Suppressor macrophage treated with lipopolysaccharide for 1 hour (primary cell): Measurements from ENCODE around the gene PANK1.
"Not testable (repeated sequence)": the region's sequence is repeated elsewhere in the genome, so short reads cannot be mapped to it uniquely, and the experiment has no call there.

ENCODE experiments used
- DNase-seq, 3 donors: peaks; one replicate each; pipeline ENCODE4 v3.0.0-alpha.2; 2020 to 2022

The PANK1 gene

DNA sequence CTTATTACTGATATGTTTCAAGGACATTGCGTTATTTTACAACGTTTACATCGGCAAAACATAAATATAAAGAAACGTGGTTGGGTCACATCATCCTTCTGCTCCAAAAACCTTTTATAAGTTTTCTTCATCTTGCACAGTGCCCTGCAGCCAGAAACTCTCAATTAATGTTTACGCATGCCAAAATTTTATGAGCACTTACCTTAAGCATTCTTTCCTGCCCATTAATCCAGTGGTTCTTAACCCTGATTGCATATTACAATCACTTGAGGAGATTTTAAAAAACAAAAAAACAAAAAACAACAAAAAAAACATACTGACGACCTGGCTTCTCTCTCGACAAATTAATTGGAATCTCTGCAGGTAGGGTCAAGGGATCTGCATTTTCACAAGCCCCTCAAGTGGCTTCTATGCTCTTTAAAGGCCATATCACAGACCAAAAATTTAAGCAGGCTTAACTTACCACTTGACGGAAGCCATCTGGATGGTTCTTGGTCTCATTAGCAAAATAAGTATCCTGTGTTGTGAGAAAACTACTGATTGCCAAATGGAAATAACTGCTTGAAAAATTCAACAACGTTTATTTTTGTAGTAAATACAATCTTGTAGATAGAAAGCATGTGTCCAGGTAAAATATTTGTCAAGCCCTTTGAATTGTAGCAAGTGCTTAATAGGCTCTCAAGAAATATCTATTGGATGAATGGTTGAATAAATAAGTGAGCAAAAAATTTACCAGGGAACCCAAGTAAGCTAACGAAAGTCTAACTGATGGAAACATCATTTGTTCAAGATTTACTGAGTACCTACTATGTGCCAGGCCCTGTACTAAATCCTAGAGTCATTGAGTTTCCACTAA, 78.7 kb downstream of the PANK1 start:
- no peak for DNase-seq

DNA sequence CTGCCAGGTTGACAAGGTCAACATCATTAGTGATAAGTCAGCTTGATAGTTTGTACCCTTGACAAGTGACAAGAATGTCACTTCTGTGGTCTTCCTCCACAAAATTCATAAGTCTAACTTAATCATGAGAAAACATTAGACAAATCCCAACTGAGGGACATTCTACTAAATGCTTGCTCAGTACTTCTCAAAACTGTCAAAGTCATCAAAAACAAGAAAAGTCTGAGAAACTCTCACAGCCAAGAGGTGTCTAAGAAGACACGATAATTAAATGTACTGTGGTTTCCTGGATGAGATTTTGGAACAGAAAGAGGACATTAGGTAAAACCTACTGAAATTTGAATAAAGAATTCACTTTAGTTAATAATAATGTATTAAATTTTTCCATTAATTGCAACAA, 79.9 kb downstream of the PANK1 start:
- DNase-seq, result no peak

DNA sequence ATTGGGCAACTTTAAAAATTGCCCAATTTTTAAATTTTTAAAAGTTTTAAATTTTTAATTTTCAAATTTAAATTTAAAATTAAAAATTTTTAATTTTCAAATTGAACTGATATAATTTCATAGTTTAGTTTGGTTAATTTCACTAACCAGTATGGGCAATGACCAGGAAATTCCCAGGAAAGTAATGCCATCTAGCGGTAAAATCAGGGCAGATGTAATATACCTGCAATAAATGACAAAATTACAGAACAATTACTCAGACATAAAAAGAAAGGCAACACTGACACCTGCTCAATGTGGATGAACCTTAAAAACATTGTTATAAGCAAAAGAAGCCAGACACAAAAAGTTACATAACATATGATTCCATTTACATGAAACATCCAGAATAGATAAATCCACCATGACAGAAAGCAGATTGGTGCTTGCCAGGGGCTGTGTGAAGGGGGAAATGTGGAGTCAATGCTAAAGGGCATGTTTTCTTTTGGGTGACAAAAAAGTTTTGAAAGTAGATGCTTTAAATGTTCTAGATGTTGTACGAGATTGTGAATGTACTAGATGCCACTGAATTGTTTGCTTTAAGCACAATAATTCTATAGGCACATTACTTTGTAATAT, 81.1 kb downstream of the PANK1 start:
- peak; percentile 59 to 75 (median 67) for DNase-seq

DNA sequence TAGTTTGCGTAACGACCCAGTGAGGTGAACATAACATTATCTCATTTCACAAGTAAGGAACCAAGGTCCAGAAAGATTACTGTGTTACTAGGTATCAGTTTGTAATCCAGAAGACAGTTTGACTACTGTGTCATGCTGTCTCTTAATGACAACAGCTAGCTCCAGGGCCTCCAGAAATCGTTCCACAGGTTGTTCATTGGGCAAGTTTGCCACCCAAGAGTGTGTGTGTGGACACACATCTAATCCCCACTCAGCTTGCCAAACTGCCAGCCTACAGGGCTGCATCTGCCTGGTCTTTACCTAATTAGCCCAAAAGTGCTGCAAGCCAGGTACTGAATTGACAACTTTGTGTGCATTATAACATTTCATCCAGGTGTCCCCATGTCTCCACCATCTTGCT, 81.7 kb downstream of the PANK1 start:
- DNase-seq, result no peak

DNA sequence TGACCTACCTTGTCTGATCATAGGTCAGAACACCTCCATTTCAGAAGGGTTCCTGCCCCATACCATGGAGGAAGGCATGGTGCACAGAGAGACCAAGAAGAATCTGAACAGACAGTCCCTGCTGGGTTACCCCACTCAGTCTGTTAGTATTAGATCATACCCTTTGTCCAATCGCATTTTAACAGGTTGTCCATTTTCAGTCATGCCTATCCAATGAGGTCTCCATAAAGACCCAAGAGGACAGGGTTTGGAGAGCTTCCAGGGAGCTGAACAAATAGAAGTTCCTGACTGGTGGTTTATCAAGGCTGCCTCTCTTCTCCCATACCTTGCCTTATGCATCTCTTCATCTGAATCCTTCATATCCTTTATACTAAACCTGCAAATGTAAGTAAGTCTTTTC, 88.4 kb downstream of the PANK1 start:
- DNase-seq, result no peak

DNA sequence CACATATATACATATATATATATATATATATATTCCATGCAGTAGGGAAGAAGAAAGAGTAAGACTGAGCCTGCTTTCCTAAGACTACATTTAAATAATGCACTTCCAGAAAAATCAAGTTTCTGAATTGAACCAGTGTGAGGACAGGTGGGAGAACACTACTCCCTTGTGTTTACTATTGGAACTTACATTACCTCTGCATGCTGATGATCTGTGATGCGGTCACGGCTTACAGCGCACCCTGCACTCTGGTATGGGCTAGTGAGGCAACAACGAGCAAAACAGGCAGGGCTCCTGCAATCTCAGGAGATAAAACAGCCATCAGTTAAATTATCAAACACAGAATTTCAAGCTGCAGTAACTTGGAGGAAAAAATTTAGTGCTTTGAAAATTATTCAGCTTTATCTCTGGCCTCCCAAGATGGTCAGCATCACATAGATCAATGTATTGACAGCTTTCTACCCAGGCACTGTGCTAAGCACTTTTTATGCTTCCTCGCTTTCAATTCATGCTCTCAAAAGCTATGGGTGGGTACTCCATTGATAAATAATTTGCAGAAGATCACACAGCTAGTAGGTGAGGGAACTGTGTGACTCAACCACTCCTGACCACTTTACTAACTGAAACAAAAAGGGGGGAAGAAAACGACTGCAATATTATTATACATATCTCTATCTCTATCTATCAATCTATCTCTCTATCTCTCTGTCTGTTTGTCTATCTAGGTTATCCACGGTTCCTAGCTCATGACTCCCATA, 89.2 kb downstream of the PANK1 start:
- no peak for DNase-seq

DNA sequence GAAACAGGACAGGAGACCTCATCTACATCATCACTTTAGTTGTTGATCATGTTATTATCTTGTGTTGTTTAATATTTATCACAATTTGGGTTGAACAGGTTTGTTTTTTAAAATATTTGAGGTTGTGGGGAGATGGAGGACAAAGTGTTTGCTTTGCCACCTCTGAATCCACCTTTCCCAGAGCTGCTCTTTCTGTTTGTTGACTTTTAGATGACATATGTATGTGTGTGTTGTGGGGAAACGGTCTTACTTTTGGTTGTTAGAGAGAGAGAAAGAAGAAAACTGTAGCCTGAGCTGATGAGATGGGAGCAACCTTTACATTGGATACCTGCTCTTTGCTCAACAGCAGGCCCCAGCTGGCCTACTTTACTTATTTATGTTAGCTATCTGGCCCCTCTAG, 90.6 kb downstream of the PANK1 start:
- no peak for DNase-seq

DNA sequence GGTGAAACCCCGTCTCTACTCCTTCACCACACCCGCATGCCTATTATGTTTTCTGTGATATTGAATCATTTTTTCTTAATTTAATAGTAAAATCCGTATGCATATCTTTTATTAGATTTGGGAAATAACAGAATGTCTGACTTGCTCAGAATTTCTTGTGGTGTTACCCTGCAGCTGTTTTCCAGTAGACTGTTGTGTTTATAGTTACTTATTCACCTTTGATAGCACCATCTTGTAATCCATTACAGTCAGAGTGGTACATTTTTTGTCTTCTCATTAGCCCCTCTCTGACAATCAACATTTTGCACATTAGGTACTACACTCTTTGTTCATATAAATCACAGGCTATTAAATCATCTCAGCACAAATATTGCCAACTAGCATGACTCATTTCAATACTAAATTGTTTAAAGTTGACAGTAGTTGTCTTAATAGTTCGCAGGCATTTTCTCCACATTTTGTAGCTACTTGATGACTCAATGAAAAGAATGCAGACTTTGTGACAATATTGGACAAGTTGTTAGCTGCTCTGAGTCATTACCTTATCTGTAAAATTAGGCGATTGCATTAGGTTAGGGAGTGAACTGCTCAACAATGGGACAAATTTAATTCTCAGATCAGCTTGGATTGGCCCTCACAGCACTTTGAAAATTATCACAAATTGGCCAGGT, 91.8 kb downstream of the PANK1 start:
- peak in 1 of 3 donors; percentile 9 for DNase-seq

DNA sequence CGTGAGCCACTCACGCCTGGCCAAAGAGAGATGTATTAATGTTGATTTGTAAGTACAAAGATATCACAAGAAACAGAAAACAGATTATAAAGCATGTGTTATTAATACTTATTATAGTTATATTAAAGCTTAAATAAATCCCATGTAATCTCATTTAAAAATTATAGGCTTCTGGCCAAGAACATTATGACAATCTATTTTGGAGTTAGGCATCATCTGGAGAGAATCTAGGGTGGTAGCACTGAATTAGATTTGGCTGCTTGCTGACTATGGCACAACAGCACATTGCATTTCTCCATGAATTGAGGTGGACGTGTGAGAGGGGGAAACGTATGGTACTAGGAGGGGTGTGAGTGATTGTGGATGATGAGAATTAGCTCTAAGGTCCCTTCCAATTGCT, 92.8 kb downstream of the PANK1 start:
- no peak for DNase-seq

DNA sequence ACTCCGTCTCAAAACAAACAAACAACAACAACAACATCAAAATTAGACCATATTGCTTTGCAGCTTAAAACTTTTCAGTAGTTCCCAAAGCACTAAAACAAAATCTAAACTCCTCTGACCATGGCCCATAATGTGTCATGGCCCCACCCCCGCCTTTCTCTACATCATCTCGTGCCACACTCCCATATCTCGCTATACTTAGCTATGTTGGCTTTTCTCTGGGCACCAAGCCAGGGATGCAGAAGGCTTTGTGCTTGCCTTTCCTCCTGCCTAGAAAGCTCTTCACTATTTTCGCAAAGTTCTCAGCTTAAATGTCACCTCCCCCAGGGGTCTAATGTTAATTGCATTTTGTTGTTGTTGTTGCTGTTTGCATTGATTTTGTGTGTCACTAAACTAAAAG, 94.5 kb downstream of the PANK1 start:
- DNase-seq, result no peak

DNA sequence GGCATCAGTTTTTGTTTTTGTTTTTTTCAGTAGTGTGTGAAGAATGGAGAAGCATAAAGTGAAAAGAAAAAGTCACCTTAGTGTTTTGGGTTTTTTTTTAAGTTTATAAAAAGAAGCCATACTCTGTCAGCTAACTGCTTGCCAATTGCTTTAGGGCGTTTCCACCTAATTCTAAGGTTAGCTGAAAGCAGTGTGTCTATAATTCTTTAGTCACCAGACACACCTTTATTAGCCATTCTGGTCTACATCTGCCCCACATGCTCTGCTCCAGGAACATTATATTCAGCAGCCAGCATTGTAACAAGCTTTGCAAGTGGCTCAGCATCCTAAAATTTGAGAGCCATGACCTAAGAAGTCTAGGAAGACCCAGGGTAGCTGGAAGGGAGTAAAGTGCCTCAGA, 95.5 kb downstream of the PANK1 start:
- no peak for DNase-seq

DNA sequence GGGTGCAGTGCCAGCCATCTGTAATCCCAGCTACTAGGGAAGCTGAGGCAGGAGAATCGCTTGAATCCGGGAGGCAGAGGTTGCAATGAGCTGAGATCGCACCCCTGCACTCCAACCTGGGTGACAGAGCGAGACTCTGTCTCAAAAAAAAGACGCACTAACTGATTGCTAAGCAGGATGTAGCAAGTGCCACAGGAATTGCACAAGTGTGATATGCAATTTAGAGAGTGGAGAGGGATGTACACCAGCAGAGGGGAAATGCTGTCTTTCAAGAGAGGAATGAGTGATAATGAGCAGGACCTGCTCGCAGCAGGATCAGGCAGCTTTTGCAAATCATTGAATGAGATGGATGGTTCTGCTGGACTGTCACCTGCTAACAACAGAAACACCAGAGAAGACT, 96.4 kb downstream of the PANK1 start:
- peak in 1 of 3 donors; percentile 19 for DNase-seq

DNA sequence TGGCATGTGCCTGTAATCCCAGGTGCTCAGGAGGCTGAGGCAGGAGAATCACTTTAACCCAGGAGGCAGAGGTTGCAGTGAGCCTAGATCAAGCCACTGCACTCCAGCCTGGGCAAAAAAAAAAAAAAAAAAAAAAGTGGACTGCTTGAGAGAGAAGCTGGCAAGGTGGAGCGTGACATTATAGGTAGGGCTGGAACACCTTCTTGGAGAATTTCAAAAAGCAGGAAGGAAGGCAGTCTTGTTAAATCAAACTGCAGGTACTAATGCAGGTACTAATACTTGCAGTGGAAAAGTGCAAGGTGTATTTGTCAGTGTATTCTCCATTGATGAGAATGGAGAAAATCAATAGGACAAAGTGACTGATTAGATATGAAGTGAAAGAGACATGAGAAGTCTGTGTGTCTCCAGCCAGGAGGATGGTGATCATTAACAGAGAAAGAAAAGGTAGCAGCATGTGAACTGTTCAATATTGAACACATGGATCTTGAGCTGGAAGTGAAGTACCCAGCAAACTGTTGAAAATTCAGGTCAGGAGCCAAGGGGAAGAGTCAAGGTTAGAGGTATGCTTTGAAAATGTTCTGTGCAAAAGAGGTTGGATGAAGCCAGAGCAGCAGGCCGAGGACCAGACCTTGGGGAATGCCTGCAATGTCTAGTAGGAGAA, 97.1 kb downstream of the PANK1 start:
- no peak for DNase-seq

DNA sequence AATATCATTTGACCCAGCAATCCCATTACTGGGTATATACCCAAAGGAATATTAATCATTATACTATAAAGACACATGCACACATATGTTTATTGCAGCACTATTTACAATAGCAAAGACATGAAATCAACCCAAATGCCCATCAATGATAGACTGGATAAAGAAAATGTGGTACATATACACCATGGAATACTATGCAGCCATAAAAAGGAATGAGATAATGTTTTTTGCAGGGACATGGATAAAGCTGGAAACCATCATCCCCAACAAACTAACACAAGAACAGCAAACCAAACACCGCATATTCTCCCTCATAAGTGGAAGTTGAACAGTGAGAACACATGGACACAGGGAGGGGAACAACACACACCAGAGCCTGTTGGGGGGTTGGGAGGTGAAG, 98.4 kb downstream of the PANK1 start:
- not testable (repeated sequence) for DNase-seq

DNA sequence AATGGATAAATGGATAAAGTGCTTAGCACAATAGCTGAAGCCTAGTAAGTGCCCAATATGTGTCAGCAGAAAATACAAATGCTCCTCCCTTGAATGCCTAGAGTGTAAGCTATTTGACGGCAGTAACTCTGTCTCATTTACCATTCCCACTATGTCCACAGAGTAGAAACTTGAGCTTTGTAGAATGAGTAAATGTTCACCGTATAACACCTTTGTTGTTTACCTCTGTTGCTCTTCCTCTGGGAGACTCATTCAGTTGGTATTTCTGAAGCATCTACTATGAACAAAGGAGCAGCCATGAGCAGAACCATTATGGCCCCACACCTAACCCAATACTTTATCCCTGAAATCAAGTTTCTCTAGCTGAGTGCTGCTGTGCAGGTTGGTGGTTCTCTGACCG, 101.2 kb downstream of the PANK1 start:
- no peak for DNase-seq

DNA sequence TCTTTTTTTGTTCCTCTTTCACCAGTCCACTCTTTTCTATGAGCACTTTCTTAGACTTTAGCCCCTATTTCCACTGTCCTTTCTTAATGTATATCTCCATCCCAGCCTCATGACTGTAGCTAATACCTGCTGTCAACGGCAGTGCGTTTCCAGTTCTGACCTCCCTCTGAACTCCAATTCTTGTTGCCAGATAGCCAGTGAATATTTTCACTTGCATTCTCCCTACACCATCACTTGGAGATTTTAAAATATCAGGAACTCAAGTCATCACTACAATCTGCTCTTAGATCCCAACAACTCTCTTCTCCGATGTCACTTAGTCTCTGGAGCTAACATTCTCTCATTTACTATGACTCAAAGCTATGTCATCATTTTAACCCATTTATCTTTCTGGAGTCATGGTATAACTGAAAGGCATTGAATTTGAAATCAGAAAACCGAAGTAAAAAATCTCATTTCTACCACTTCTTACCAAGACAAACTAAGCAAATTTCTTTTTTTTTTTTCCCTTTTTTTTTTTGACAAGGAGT, 104.6 kb downstream of the PANK1 start:
- DNase-seq, result peak in 1 of 3 donors; percentile 9

DNA sequence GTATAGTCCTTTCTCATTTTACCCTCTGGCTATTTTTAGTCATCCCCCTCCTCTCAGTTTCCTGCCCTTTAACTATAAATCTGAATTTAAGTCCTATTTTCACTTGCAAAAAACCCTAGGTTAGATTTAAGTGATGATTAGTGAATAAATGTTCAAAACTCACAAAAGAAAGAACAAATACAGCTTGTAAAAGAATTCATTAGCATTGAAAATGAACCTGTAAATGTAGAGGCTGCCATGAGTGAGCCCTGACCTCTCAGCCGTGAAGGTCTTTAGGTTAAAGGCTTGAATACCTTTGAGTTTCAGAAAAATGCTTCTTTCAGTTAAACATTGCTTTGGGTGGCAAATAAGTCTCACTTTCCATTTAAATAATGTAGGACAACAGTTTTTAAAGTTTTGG, 107.7 kb downstream of the PANK1 start:
- DNase-seq, result no peak

DNA sequence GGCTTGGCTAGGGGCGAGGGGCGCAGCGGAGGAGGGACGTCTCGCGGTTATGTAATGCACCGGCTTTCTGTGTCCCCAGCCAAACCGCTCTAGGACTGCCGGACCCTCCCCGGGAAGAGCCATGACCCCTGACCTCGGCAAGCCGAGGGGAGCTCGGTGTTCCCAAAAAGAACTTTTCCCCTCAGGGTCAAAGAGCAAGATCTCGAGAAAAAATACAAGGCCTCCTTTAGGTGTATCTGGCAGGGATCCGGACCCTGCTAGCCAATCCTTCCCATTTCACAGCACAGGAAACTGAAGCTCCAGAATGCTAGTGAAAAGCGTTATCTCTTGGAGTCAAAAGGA, 109.1 kb downstream of the PANK1 start:
- DNase-seq, result no peak

DNA sequence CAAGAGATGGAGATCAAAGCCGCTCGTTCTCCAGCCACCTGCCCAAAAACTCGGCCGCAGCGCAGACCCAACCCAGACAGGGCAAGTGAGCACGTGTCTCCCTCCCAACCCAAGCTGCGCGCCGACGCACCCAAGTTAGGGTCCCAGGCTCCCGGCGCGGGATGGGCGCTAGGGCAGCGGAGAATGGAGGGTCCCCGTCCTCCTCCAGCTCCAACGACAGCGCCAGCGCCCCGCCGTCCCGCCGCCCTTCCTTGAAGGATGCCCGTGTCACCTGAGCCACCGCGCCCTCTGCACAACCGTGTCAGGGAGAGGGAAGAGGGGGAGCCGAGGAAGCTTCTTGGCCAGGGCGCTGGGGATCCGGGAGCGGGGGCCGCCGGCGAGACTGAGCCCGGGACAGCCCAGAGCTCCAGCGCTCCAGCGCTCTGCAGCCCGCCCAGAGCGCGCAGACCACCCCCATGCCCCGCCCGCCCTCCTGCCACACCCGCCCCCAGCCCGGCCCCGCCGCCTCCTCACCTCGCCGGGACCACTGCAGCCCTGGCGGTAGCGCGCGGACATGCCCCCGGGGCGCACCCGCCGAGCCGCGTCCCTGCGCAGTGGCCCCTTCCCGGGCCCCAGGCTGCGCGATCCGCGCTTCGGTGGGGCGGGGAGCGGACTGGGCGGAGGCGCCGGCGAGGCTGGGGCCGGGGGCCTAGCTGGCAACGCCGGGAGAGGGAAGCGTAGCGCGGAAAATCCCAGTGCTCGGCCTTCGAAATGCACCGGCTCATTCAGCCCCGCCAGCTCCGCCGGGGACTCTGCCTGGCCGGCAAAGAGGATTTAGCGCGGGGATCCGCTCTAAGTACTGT, 109.7 kb downstream of the PANK1 start, which contains the start of gene SLC16A12:
SLC16A12 (minus strand) TSS at position 424 of the 842 bp plus-strand sequence. CDS start 73,016 bp downstream, outside the sequence.
- DNase-seq, result peak in 2 of 3 donors; percentile 6 to 7

DNA sequence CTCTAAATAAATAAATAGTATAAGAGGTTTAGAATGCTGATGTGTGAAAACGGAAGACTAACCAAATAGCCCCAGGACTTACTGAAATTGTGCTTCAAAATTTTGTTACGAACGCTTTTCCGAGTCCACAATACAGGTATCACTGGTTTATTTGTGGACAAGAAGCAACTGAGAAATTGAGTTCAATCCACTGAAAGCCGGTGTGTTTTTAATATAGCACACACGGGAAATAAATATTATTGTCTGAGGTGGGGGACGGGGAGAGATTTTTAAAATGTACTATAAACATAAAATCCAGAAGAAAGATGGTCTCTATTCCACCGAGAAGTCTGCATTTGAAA, 110.2 kb downstream of the PANK1 start:
- DNase-seq, result no peak
